ENCODE results near the gene P3R3URF.
A peak's percentile ranks its signal among the peaks of the same experiment; 100 is the strongest.

The P3R3URF gene

GRCh38 chr1:46131712-46132528 lies 44.4 kb downstream of the P3R3URF start:
- peak; percentile 25 for DNase-seq

GRCh38 chr1:46131093-46131492 lies 45.2 kb downstream of the P3R3URF start:
- peak; percentile 16 for DNase-seq

GRCh38 chr1:46130606-46131005 lies 45.7 kb downstream of the P3R3URF start:
- DNase-seq: no peak

- no peak for DNase-seq
Measured at GRCh38 chr1:46130121-46130520, 46.2 kb downstream of the P3R3URF start.

- DNase-seq: no peak
Measured at GRCh38 chr1:46128344-46128743, 47.9 kb downstream of the P3R3URF start.
